Measurements from ENCODE around the gene KIAA2012. TPM values are rescaled to one million over a fixed set of nuclear protein-coding genes. Genes with fewer than 3 reads are reported as not detected.

KIAA2012 gene
- total RNA-seq, 1 donor from 2014 or later, result not detected

GRCh38 chr2:202065876-202066275 is 7.2 kb upstream of the KIAA2012 start:
- no peak overlapping the region for H3K4me3 Mint-ChIP-seq (ENCODE audit: unreplicated experiment)
- Histone ChIP-seq H3K4me2 (ENCODE audit: low read length) (no peak overlapping the region), H3K27me3 (ENCODE audit: insufficient read depth, low read length) (no peaks in the 10 kb centered on the region), H3K4me1 (ENCODE audit: insufficient read depth, low read length) (peaks cover 17% of the 10 kb centered on the region), H4K20me1 (ENCODE audit: insufficient read depth, low read length) (no peaks in the 10 kb centered on the region), H3K9ac (ENCODE audit: low read length) (no peak overlapping the region), H3K4me3 (ENCODE audit: insufficient read depth, low read depth, low read length) (no peak overlapping the region), H3K27ac (ENCODE audit: low read depth, low read length) (no peak overlapping the region), H2AFZ (ENCODE audit: low read depth, low read length) (no peak overlapping the region), H3K9me3 (ENCODE audit: insufficient read depth, low read depth, low read length) (no peaks in the 10 kb centered on the region), H3K79me2 (ENCODE audit: insufficient read depth, low read length) (no peaks in the 10 kb centered on the region), H3K36me3 (ENCODE audit: insufficient read depth, low read length) (no peaks in the 10 kb centered on the region)
- H3K27me3 Mint-ChIP-seq (ENCODE audit: low read depth, unreplicated experiment), result no peaks in the 10 kb centered on the region
- no peak for FAIRE-seq
- no peak for DNase-seq (ENCODE audit: low read depth)
- peaks cover 16% of the 10 kb centered on the region for H3K4me1 Mint-ChIP-seq (ENCODE audit: low read depth, unreplicated experiment)
- H3K36me3 Mint-ChIP-seq (ENCODE audit: low read depth, unreplicated experiment), result no peaks in the 10 kb centered on the region
- no peak for TF ChIP-seq EZH2 (IDR thresholded peaks at IDR 0.05; ENCODE audit: insufficient read depth, low read length)
- TF ChIP-seq CTCF (IDR thresholded peaks at IDR 0.05; ENCODE audit: insufficient read depth, low read depth, low read length), result no peak
- H3K9me3 Mint-ChIP-seq (ENCODE audit: unreplicated experiment), result no peaks in the 10 kb centered on the region
- no peak overlapping the region for H3K27ac Mint-ChIP-seq (ENCODE audit: unreplicated experiment)

GRCh38 chr2:202066875-202067274 is 6.2 kb upstream of the KIAA2012 start:
- no peaks in the 10 kb centered on the region for H3K36me3 ChIP-seq (ENCODE audit: insufficient read depth, low read length)
- Mint-ChIP-seq H3K36me3 (ENCODE audit: low read depth, unreplicated experiment) (no peaks in the 10 kb centered on the region), H3K27ac (ENCODE audit: unreplicated experiment) (no peak overlapping the region), H3K9me3 (ENCODE audit: unreplicated experiment) (no peaks in the 10 kb centered on the region), H3K4me3 (ENCODE audit: unreplicated experiment) (no peak overlapping the region), H3K4me1 (ENCODE audit: low read depth, unreplicated experiment) (peaks cover 16% of the 10 kb centered on the region), H3K27me3 (ENCODE audit: low read depth, unreplicated experiment) (no peaks in the 10 kb centered on the region)
- TF ChIP-seq EZH2 (IDR thresholded peaks at IDR 0.05; ENCODE audit: insufficient read depth, low read length), result no peak
- no peak for TF ChIP-seq CTCF (IDR thresholded peaks at IDR 0.05; ENCODE audit: insufficient read depth, low read depth, low read length)
- H3K4me2 ChIP-seq (ENCODE audit: low read length), result no peak overlapping the region
- H4K20me1 ChIP-seq (ENCODE audit: insufficient read depth, low read length), result no peaks in the 10 kb centered on the region
- DNase-seq (ENCODE audit: low read depth) (no peak), FAIRE-seq (no peak)
- no peak overlapping the region for H3K4me3 ChIP-seq (ENCODE audit: insufficient read depth, low read depth, low read length)
- H3K4me1 ChIP-seq (ENCODE audit: insufficient read depth, low read length), result peaks cover 17% of the 10 kb centered on the region
- no peak overlapping the region for H3K9ac ChIP-seq (ENCODE audit: low read length)
- H3K27ac ChIP-seq (ENCODE audit: low read depth, low read length), result no peak overlapping the region
- H2AFZ ChIP-seq (ENCODE audit: low read depth, low read length), result no peak overlapping the region
- H3K79me2 ChIP-seq (ENCODE audit: insufficient read depth, low read length), result no peaks in the 10 kb centered on the region
- H3K27me3 ChIP-seq (ENCODE audit: insufficient read depth, low read length), result no peaks in the 10 kb centered on the region
- H3K9me3 ChIP-seq (ENCODE audit: insufficient read depth, low read depth, low read length), result no peaks in the 10 kb centered on the region

- Histone ChIP-seq H3K27ac (ENCODE audit: low read depth, low read length) (no peak overlapping the region), H3K4me3 (ENCODE audit: insufficient read depth, low read depth, low read length) (no peak overlapping the region), H4K20me1 (ENCODE audit: insufficient read depth, low read length) (no peaks in the 10 kb centered on the region), H2AFZ (ENCODE audit: low read depth, low read length) (no peak overlapping the region), H3K9ac (ENCODE audit: low read length) (no peak overlapping the region), H3K36me3 (ENCODE audit: insufficient read depth, low read length) (no peaks in the 10 kb centered on the region), H3K4me1 (ENCODE audit: insufficient read depth, low read length) (peaks cover 17% of the 10 kb centered on the region), H3K79me2 (ENCODE audit: insufficient read depth, low read length) (no peaks in the 10 kb centered on the region), H3K27me3 (ENCODE audit: insufficient read depth, low read length) (no peaks in the 10 kb centered on the region), H3K9me3 (ENCODE audit: insufficient read depth, low read depth, low read length) (no peaks in the 10 kb centered on the region), H3K4me2 (ENCODE audit: low read length) (no peak overlapping the region)
- FAIRE-seq (no peak), DNase-seq (ENCODE audit: low read depth) (no peak)
- no peak overlapping the region for H3K27ac Mint-ChIP-seq (ENCODE audit: unreplicated experiment)
- TF ChIP-seq CTCF (IDR thresholded peaks at IDR 0.05; ENCODE audit: insufficient read depth, low read depth, low read length) (no peak), EZH2 (IDR thresholded peaks at IDR 0.05; ENCODE audit: insufficient read depth, low read length) (no peak)
- no peak overlapping the region for H3K4me3 Mint-ChIP-seq (ENCODE audit: unreplicated experiment)
- H3K36me3 Mint-ChIP-seq (ENCODE audit: low read depth, unreplicated experiment), result no peaks in the 10 kb centered on the region
- no peaks in the 10 kb centered on the region for H3K9me3 Mint-ChIP-seq (ENCODE audit: unreplicated experiment)
- H3K4me1 Mint-ChIP-seq (ENCODE audit: low read depth, unreplicated experiment), result peaks cover 16% of the 10 kb centered on the region
- H3K27me3 Mint-ChIP-seq (ENCODE audit: low read depth, unreplicated experiment), result no peaks in the 10 kb centered on the region
Observed at GRCh38 chr2:202067589-202067988, 5.5 kb upstream of the KIAA2012 start.
